ENCODE data around the gene CERS3. TPM values are rescaled to one million over a fixed set of nuclear protein-coding genes. Genes with fewer than 3 reads are reported as not detected.

Gene CERS3
- total RNA-seq, 1 experiment from 2014 or later = not detected

- DNase-seq (ENCODE audit: low spot score) = no peak
Measured at GRCh38 chr15:100529556-100529955, 806 bp upstream of the CERS3 start.

- no peak for DNase-seq (ENCODE audit: low spot score)
Measured at GRCh38 chr15:100526027-100526481, 2.7 kb downstream of the CERS3 start.

DNA sequence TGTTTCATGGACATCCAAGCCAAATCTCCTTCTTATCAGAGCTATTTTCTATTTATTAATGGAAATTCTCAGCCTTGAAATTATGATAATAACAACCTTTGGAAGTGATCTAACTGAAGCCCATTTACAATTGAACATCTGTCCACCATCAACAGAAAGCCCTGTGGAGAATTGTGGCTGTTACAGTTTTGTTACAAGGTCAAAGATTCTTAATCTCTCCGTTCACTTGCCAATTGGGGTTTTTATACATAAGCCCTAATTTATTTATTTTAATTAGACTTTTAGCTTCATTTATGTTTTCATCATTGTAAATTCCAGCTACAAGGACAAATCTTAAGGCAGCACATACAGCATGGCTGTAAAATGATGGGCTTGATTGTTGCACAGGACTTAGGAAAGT is 3.3 kb downstream of the CERS3 start:
- DNase-seq (ENCODE audit: low spot score) = no peak

GRCh38 chr15:100524326-100524725 is 4.4 kb downstream of the CERS3 start:
- DNase-seq (ENCODE audit: low spot score) = no peak

- no peak for DNase-seq (ENCODE audit: low spot score)
Measured at GRCh38 chr15:100521907-100522306, 6.8 kb downstream of the CERS3 start.

- DNase-seq (ENCODE audit: low spot score) = no peak
Measured at GRCh38 chr15:100520132-100520921, 8.4 kb downstream of the CERS3 start.

- DNase-seq (ENCODE audit: low spot score) = no peak
Measured at GRCh38 chr15:100517846-100518245, 10.9 kb downstream of the CERS3 start.

- DNase-seq (ENCODE audit: low spot score) = no peak
Measured at GRCh38 chr15:100516643-100517512, 11.9 kb downstream of the CERS3 start.

GRCh38 chr15:100515758-100516157 is 13.0 kb downstream of the CERS3 start:
- no peak for DNase-seq (ENCODE audit: low spot score)

GRCh38 chr15:100508641-100509300 is 20.0 kb downstream of the CERS3 start:
- no peak for DNase-seq (ENCODE audit: low spot score)

DNA sequence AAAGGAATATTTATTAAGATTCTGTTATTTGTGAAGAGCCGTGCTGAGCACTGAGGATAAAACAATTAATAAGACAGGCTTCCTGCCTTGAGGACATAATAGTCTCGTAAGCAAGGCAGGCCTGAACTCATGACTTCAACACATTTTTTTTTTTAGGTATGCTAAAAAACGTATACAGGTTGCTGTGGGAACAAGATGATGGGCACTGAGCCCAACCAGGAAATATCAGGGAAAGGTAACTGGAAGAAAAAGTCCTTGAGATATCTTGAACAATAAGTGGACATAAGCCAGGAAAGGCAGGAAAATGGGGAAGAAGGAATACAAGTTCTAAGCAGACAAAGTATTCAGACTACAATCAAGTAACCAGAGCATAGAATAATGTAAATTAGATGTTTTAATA is 26.1 kb downstream of the CERS3 start:
- DNase-seq (ENCODE audit: low spot score) = no peak

GRCh38 chr15:100501117-100501516 is 27.6 kb downstream of the CERS3 start:
- no peak for DNase-seq (ENCODE audit: low spot score)

DNA sequence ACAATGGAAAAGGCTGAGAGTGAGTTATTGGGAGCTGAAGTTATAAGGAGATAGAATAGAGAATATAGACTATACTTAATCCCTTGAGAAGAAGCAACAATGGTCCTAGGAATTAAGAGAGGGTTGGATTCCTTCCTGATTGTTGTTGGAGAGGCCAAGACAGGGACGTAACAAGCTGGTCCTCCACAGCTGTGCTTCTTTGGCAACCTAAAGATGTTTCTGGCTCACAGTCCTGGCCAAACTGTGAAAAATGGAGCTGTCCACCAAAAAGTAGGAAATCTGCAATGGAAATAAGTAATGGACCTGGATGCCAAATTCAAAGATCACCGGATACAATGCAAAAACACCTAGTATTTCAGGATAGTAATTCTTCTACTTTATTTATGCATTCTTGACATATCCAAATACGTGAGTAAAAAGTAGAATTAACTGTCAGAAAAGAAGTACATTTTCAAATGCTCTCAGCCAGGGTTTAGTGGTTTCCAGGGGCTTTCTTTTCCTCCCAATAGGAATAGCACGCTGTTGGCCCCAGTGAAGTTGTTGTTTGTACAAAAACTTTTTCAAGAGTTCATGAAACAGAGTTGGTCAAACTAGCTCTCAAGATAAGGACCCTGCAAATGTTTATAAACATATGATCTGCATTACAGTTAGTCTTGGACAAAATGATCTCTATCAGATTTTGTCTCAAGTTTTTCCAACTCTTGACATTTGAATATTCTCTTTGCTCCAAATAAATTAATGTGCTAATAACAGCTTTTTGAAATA is 28.3 kb downstream of the CERS3 start:
- DNase-seq (ENCODE audit: low spot score) = no peak

GRCh38 chr15:100495861-100496260 is 32.9 kb downstream of the CERS3 start:
- DNase-seq (ENCODE audit: low spot score) = no peak

- no peak for DNase-seq (ENCODE audit: low spot score)
Measured at GRCh38 chr15:100493213-100493612, 35.5 kb downstream of the CERS3 start.

- DNase-seq (ENCODE audit: low spot score) = no peak
Measured at GRCh38 chr15:100484443-100484842, 44.3 kb downstream of the CERS3 start.

DNA sequence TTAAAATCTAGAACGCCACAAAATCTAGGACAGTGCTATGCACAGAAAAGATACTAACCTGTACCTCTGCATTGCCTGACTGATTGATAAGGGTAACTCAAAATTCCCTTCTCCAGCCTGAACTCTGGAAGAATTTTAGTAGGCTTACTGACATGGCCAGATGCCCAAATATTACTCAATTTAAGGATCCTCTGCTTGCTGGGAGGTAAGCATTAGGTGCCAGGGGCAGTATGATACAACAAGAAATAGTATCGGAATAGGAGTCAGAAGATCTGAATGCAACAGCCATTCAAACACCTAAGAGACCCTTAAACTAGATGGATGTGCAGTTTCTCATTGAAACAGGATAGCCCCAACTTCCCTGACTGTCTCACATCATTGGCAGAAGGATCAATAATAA is 45.4 kb downstream of the CERS3 start:
- no peak for DNase-seq (ENCODE audit: low spot score)

GRCh38 chr15:100476805-100477204 is 51.9 kb downstream of the CERS3 start:
- no peak for DNase-seq (ENCODE audit: low spot score)

- no peak for DNase-seq (ENCODE audit: low spot score)
Measured at GRCh38 chr15:100472736-100473135, 56.0 kb downstream of the CERS3 start.

DNA sequence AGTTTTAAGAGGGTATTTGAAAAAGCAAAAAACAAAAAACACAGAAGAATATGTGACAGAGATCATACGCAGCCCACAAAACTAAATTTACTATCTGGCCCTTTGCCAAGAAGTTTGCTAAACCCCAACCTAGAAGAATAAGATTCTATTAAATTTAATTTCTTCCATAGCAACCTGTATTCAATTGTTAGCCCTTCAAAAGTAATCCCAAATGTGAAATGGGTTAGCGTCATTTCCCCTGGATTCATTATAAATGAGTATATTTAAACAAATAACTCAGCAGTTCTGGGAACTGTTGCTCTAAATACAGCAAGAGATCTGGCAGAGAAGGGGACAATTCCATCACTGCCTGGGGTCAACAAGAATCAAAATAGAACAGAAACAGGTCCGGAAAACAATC is 56.8 kb downstream of the CERS3 start:
- no peak for DNase-seq (ENCODE audit: low spot score)

DNA sequence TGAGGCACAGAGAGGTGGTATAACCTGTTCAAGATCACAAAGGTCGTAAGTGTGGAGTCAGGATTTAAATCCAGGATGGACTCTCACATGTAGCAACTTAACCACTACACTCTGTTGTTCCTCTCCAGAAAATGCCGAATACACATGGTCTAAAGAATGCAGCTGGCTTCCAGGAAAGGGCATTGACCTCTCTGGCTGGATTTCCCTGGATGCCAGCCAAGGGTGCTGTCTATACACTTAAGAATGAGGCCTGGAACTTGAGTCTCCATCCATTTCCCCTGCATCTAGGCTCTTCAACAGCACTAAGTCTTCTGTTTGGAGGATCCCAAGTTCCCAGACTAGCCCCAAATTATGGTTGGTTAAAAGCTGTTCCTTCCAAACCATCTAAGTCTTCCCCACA is 60.5 kb downstream of the CERS3 start:
- peak; percentile 9 for DNase-seq (ENCODE audit: low spot score)

GRCh38 chr15:100466073-100466472 is 62.7 kb downstream of the CERS3 start:
- no peak for DNase-seq (ENCODE audit: low spot score)

All from H4 (cell line).